Measurements from ENCODE around the gene STOX2.
A peak's percentile ranks its signal among the peaks of the same experiment; 100 is the strongest.
"Not testable (repeated sequence)": the region's sequence is repeated elsewhere in the genome, so short reads cannot be mapped to it uniquely, and the experiment has no call there.

The STOX2 gene

DNA sequence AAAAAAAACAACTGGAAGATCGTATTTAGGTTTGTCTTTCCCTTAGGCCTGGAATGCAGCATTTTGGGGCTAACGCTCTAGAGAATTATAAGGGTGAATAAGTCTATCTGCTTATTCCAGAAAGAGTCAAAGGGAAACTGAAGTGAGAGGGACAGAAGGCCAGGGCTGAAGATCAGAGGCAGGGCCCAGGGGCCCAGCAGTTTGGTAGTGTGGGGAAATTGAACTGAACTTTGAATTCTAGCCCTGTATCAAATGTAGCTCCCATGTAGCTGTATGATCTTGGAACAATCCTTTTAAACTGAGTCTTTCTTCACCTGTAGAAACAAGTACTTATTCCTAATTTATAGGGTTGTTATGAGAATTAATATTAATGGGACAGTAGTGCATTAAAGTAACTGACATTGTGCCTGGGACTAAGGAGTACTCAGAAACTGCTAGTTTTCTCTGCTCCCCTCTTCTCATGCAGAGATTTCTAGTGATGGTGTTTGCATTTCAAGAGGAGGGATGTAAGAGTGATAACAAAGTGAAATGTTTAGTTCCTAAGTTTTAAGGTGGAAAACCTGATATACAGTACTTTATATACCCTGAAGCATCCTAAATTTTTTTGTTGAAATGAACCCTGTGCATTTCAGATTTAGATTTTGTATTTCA, 30.4 kb downstream of the STOX2 start:
- no peak for DNase-seq (ENCODE audit: low spot score)
- no peak for FAIRE-seq

DNA sequence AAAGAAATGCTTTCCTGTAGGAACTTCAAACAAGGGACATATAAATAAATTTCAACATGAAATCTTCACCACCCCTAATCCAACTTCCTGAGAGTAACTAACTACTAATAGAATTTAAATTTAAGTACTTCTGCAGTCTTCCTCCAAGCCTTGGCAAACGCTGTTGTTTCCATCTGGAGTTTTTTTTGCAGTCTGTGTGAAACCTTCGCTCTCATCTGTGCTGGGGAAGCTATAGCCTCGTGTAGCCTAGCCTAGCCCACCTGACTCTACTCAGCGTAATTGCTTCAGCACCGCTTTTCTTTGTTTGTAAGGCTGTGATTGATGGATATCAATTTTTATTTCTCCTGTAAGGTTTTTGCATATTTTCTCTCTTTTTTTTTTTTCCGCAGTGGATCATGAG, 30.9 kb downstream of the STOX2 start:
- DNase-seq (ENCODE audit: low spot score) (no peak), FAIRE-seq (no peak)

DNA sequence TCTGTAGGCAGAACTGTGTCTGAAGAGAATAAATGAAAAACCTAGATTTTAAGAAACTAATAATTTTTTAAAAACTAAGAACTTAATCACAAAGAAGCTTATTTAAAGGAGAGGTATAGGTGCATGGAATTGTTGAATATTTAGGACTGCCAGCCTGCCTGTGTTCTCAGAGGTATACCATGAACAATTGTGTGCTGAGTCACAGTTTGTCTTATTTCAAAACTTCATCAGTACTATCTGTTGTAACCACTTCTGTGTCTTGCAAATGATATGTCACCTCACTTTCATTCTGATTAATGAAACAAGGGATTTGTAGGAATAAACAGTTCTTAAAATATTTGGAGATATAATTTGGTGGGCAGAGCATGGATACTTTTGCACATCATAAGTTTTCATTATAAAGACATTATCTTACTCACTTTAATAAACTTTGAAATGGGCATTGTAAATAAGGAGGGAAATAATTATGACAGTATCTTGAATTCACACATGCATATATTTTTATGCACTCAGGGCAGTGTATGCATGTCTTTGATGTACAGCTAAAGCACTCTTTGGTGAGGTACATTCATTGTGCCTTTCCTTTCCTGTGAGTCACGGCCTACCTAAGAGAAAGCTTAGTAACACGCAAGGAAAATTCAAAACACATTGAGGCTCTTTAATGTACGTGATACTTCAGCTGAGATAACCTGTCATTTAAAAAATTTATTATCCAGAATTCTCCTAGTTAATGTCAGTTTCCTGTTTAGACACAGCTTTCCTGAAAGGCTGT, 31.7 kb downstream of the STOX2 start:
- FAIRE-seq: no peak
- DNase-seq (ENCODE audit: low spot score): no peak

DNA sequence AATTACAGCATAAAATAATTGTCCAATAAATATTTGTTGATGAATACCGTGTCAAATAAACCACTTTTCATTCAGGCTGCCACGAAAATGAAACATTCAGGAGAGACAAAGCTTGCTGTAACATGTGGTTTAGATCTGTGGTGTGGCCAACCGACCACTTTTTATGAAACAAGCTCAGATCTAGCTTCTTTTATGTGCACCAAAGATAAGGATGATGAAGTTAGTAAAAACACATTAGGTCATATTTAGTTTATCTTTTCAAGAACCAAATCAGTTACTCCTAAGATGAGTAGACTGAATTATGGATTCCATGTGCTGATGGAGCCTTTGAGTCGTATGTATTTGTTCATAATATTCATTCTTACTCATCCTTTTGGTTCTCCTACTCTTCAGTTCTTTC, 35.8 kb downstream of the STOX2 start:
- no peak for FAIRE-seq

DNA sequence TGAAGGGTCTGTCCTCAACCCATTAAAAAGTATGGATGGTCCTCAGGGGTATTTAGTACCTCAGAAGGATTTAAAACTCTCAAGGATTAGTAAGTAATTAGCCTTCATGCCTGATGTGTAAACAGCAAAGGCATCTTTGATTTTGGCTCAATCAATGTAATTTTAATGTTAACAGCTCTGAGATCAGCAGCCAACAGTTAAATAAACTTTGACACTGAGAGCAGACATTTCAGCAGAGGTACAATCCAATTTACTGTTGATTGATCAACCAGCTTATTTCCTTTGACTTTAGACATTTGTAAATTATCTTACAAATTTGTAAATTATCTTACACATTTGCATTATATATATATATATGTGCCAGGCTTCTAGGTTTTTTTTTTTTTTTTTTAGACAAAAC, 36.9 kb downstream of the STOX2 start:
- FAIRE-seq (no peak), DNase-seq (ENCODE audit: low spot score) (no peak)

More for the DNA sequence above, 35.8 kb downstream of the STOX2 start:
- no peak for DNase-seq (ENCODE audit: low spot score)

DNA sequence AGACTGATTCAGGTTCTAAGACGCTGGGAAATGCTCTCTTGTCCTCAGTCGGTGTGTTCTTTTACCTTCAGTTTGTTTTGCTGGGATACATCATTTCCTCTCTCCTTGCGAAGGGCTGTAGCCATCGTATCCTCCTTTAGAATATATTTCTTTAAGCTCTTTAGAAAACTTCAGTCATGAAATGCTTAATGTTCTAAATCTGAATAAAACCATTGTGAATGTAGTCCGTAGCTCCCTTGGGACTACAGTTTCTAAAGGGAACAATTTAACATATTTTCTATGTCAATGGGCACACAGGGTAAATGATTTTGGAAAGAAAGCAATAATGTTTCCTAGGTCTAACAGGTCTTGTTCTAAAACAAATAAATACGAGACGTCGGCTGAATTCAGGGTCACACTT, 40.6 kb downstream of the STOX2 start:
- no peak for DNase-seq (ENCODE audit: low spot score)

DNA sequence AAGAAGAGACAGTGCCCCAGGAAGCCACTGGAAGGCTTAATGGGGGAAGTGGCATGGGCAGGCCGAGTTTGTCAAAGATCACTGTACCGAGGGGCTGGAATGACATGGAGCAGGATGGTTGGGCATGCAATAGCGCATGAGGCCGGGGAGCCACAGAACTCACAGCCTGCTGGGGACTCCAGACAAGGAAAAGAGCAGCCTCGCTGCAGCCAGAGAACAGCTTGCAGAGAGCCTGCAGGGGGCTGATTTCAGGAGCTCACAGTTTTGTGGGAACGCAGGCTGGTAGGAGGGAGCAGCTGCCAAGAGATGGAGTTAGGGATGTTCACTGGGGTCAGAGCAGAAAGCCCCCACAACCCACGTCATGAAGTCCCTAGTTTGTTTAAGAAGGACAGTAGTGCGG, 45.4 kb downstream of the STOX2 start:
- FAIRE-seq: no peak

More for the DNA sequence above, 40.6 kb downstream of the STOX2 start:
- no peak for FAIRE-seq

DNA sequence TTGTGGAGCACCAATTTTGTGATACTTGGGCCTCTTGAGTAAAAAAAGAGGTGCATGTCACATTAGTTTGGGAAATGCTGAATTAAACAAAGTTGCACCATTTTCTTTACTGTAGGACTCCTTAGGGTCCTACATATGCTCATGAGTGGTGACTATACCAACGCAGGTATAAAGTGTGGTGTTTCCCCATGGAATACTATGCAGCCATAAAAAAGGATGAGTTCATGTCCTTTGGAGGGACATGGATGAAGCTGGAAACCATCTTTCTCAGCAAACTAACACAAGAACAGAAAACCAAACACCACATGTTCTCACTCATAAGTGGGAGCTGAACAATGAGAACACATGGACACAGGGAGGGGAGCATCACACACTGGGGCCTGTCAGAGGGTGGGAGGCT, 47.5 kb downstream of the STOX2 start:
- not testable (repeated sequence) for DNase-seq (ENCODE audit: low spot score); FAIRE-seq

More for the DNA sequence above, 45.4 kb downstream of the STOX2 start:
- no peak for DNase-seq (ENCODE audit: low spot score)

DNA sequence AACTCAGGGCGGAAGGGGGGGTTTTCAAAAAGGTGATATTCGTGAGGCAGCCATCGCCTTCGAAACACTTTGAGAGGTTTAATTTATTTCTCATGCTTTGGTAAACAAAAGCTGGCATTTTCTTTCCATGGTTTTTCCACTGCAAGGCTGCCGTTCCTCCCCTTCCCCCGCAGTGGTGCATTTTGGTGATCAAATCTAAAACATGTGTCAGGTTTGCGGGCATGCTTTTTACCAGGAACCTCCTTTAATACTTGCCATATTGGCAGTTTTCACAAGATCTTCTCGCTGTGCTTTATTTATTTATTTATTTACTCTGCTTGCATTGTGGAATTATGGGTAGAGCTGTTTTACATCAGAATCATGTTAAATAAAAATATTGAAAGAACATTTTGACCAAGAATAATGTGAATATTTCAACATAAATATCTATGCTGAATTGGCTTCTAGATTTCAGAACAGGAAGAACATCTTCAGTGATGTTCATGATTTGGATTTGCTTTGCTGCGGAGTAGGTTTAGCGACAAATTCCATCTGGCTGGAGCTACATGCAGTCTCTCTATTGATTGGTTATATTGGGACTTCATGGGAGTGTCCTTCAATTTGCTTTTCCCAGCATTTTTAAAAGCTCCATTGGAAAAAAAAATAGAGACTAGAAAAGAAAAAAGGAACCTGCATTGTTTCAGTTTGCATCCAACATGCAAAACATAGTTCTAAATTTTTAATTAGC, 54.4 kb downstream of the STOX2 start:
- FAIRE-seq: no peak
- DNase-seq (ENCODE audit: low spot score): no peak

DNA sequence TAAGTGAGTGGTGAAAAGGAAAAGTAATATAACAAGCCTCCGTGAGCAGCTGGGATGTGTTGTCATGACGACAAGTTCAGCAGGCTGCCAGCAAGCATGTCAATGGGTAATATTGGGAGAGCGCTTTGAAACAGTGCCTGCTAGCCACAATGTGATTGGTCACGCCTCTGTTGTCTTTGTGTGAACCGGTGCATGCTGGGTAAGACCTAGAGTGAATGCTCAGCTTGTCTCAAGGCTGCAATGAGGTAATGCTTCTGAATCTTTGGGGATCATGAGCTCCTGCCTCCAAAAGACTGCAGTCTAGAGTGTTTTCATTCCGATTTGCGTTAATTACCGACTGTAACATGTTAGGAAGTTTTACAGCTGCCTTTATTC, 54.9 kb downstream of the STOX2 start:
- FAIRE-seq (no peak), DNase-seq (ENCODE audit: low spot score) (no peak)

DNA sequence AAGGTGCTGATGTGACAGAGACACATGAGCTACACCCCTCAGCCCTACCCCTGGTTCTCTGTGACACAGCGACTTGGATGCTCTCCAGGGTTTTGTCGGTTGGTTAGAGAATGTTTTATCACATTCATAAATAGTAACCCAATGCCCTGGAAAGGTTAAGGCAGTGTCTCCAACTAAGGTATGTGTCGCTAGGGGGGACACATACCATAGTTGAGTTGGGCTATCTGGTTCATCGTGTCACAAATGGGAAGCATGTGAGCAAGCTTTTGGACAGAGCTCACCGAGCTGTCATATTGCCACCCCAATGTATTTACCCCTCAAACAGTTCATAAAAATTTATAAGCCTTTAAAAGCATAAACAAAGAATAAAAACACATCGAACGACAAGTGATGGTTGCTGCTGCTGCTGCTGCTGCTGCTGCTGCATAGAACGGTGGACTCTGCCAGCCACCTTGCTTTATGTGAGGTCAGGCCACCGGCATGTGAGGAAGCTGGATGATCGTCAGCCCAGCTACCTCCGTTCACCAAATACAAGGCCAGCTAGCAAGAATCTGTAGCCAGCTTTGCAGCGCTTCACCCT, 55.9 kb downstream of the STOX2 start:
- FAIRE-seq: no peak
- peak; percentile 35 for DNase-seq (ENCODE audit: low spot score)

DNA sequence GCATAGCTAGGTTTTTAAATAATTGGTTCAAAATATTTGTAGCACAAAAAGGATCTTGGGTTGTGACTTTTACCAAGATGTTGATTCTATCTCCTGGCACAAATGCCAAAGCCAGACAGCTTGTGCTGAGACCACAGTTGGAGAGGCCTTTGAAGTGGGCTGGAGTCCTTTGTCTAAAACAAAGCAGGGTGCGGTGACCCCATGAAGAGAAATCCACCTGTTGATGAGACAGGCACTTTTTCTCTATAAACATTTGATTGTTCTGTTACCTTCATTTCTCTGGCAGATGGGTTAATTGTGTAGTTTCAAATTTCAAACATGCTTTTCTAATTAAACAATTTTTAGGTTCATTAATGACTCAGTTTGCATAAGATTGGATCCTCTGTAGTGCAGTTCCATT, 56.7 kb downstream of the STOX2 start:
- DNase-seq (ENCODE audit: low spot score) (no peak), FAIRE-seq (no peak)

DNA sequence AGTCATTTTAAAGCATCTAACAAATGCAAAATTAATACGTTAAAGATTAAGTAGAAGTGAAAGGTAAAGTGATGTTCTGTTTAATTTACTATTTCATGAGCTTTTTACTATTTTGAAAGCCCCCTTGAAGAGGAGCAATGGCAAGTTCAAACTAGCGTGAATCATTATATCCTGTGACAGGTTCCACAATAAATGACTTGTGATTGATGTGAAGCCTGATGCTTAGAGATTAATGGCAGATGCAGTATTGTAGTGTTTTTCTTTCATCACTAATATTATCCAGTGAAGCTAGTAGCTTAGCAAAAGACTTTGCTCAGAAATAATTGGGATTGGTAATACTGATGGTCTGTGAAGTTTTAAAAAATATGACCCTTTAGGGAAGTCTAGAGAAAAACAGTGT, 57.3 kb downstream of the STOX2 start:
- FAIRE-seq (no peak), DNase-seq (ENCODE audit: low spot score) (no peak)

DNA sequence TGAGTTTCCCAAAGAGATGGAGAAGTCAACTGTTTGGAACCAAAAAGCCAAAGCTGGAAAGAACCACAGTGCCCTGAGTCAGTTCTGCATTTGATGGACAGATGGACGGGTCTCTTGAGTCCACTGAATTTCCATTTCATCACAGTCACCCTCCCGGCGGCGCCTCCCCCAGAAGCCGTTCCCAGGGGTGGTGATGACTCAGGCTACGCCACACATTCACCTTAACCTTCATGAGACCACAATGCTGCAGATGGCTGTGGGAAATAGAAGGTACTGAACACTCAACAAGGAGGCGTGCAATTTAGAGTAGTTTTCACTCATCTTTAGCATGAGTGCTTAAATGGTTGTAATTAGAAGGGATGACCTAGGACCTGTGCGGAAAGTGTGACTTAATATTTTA, 61.3 kb downstream of the STOX2 start:
- DNase-seq (ENCODE audit: low spot score): peak; percentile 40
- FAIRE-seq: peak; percentile 73

DNA sequence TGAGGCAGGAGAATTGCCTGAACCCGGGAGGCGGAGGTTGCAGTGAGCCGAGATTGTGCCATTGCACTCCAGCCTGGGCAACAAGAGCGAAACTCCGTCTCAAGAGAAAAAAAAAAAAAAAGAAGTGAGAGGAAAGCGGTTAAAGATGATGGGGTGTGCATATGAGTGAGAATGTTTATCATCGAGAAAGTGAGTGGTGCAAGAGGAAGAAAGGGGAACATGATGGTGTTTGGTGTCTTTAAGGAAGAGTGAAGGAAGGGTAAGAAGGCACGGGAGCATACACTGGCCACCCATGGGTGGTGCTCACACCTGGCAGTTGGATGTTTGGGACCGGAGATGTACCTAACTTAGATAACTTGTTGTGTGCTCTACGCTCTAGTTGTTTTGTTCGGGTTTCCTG, 62.2 kb downstream of the STOX2 start:
- DNase-seq (ENCODE audit: low spot score): no peak
- no peak for FAIRE-seq

DNA sequence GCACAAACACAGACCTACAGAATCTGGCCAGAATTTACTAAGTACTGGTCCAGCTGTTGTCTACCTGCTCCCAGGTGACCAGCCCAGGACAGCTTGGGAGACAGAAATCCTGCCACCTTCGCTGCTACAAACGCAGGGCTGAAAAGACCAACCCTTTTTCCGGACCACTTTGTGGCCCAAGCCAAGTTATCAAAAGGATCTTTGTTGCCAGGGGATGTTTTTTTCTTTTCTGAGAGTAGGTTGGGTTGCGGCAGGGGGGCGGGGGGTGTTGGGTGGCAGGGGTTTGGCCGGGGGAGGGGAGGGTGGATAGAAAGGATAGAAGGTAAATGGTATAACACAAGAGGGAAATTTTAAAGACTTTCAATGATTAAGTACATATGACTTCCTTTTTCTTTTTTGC, 63.4 kb downstream of the STOX2 start:
- FAIRE-seq (no peak), DNase-seq (ENCODE audit: low spot score) (no peak)

DNA sequence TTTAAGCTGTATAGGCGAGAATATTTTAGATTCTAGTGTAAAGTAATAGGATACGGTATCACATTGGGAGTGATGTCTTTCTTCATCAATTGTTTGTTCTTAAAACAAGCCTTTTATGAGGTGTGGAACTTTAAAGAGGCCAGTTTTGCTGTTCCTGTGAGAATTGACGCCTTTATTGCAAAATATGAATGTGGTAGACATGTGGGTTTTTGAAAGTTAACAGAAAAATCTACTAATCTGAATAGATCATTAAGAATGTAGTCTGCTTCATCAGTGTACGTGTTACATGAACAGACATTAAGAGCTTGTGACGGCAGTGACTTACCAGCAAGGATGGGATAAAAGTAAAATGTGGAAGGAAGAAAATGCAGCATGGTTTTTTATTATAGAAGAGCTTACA, 63.8 kb downstream of the STOX2 start:
- FAIRE-seq (no peak), DNase-seq (ENCODE audit: low spot score) (no peak)

DNA sequence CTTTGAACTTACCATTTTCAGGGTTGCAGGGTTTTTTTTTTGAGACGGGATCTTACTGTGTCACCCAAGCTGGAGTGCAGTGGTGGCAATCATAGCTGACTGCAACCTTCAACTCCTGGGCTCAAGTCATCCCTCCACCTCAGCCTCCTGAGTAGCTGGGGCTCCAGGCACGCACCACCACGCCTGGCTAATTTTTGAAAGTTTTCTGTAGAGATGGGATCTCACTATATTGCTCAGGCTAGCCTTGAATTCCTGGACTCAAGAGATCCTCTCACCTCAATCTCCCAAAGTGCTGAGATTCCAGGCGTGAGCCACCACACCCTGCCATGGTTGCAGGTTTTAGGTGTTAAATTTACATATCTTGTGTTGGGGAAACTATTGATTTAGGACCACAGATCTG, 64.5 kb downstream of the STOX2 start:
- no peak for FAIRE-seq
- no peak for DNase-seq (ENCODE audit: low spot score)

DNA sequence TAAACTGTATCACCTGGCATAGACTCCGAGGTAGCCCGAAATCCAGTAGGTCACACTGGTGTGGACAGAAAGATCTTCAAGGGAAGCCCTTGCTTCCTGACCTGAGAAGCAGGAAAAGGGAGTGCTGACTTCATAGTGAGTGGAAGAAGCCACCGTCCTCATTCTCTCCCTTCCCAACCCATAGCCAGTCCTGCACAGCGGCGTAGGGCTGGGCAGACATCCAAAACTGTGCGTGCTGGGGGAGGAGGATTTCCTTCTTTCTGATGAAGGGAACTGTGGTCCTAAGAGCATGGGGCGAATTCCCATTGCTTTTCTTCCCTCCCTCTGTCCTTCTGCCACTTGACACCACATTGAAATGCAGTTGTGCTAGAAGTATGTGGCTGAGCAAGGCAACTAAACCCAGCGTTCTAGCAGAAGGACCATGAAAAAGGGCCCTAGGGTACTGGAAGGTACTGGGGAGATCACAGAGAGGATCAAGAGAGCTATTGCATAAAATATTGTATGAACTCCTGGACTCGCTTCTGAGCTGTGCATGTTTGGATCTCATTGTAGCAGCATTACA, 66.9 kb downstream of the STOX2 start:
- no peak for FAIRE-seq
- no peak for DNase-seq (ENCODE audit: low spot score)

DNA sequence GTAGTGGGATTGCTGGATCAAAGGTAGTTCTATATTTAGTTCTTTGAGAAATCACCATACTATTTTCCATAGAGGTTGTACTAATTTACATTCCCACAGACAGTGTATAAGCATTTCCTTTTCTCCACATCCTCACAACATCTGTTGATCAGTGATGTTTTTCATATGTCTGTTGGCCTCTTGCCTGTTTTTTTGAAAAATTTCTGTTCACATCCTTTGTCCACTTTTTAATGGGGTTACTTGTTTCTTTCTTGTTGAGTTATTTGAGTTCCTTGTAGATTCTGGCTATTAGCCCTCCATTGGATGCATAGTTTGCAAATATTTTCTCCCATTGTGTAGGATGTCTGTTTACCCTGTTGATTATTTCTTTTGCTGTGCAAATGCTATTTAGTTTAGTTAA, 72.6 kb downstream of the STOX2 start:
- FAIRE-seq (no peak), DNase-seq (ENCODE audit: low spot score) (no peak)

DNA sequence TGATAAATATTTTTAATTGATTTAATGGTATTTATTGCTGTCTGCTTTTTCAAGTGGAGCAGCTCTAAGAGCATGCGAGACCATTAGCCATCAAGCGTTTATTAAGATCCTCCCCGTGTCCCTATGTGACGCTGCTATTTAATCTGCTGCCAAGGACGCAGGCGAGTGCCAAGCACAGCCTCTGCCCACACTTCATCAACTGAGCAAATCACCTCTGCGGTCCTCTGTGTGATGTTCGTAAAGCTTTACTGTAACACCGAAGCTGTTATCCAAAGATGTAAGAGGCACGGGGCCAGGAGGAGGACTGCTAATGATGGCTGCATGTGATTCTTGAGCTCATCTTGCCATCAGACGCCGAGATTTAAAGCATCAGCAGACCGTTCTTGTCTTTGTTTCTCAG, 79.5 kb downstream of the STOX2 start:
- DNase-seq (ENCODE audit: low spot score) (no peak), FAIRE-seq (no peak)

DNA sequence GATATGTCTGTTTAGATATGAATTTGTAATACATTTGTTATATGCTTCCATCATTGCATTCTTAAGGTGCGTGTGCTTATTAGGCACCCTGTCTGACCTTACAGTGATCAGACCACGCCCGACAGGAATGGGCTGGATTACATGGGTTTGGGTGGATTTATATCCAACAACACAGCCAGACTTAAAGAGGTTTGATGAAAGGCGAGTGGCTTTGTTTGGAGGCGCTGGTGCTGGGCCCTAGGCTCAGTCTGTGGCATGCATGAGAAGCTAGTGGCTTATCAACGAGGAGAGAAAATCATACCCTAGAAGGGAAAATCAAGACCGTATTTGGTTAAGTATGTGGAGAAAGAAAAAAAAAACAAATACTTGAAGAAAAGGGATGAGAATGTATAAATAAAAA, 80.7 kb downstream of the STOX2 start:
- FAIRE-seq (no peak), DNase-seq (ENCODE audit: low spot score) (no peak)
